WI38 (cell line): ENCODE data around the gene BABAM2.

Experiments
- H3K4me3 ChIP-seq: 2 replicates; pipeline ENCODE4 v1.5.1; 2011; ENCODE audit warnings: low read depth, mild to moderate bottlenecking, control low read depth, low read length
- CTCF ChIP-seq: IDR thresholded peaks from 2 replicates; pipeline ENCODE4 v1.5.1; 2012; ENCODE audit warnings: low read depth, mild to moderate bottlenecking, control low read depth, low read length

BABAM2 gene

GRCh38 chr2:27988718-27989117 is 98.2 kb downstream of the BABAM2 start:
- no peak for TF ChIP-seq CTCF
- H3K4me3 ChIP-seq: no peak overlapping the region

GRCh38 chr2:27989149-27989548 is 98.6 kb downstream of the BABAM2 start:
- TF ChIP-seq CTCF: no peak
- H3K4me3 ChIP-seq: no peak overlapping the region

GRCh38 chr2:27990030-27990590 is 99.6 kb downstream of the BABAM2 start:
- no peak for TF ChIP-seq CTCF
- H3K4me3 ChIP-seq: no peak overlapping the region

- TF ChIP-seq CTCF: no peak
- no peak overlapping the region for H3K4me3 ChIP-seq
Observed at GRCh38 chr2:27991146-27991545, 100.6 kb downstream of the BABAM2 start.

GRCh38 chr2:27992787-27993401 is 102.4 kb downstream of the BABAM2 start:
- no peak for TF ChIP-seq CTCF
- H3K4me3 ChIP-seq: no peak overlapping the region

GRCh38 chr2:27993402-27993787 is 102.9 kb downstream of the BABAM2 start:
- no peak overlapping the region for H3K4me3 ChIP-seq
- TF ChIP-seq CTCF: no peak

- H3K4me3 ChIP-seq: no peak overlapping the region
- TF ChIP-seq CTCF: no peak
Observed at GRCh38 chr2:27993950-27994728, 103.6 kb downstream of the BABAM2 start.
